Measurements from ENCODE around the gene SORCS2. TPM values are rescaled to one million over a fixed set of nuclear protein-coding genes. Genes with fewer than 3 reads are reported as not detected.

SORCS2 gene
- total RNA-seq, 2 experiments from 2014 or later = 0.03 TPM; not detected in 1

DNA sequence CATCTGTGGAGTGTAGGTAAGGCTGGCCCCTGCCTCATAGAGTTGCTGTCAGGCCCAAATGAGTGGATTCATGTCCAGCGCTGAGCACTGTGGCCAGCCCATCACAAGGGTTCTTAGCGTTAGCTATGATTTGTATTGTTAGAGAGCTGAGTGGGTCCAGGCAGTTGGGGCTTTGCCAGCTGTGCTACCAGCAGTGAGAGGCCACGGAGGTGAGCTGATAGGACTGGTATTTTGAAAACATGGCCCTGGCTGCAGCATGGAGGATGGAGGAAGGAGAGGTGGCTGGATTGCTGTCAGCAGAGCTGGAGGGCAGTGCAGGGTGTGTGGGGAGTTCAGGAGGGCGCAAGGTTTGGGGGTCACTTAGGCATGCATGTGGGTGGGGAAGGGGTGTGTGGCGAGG is 172.6 kb downstream of the SORCS2 start:
- CTCF ChIA-PET (ENCODE audit: unreplicated experiment) = no interaction called here
- Histone ChIP-seq H3K4me3 (ENCODE audit: low read depth, low read length, poor library complexity, severe bottlenecking) (no peak overlapping the region), H4K20me1 (ENCODE audit: insufficient read depth, low read length) (no peaks in the 10 kb centered on the region), H2AFZ (ENCODE audit: low read length) (no peak overlapping the region), H3K9me3 (ENCODE audit: low read length) (no peaks in the 10 kb centered on the region), H3K4me1 (ENCODE audit: insufficient read depth, low read length, poor library complexity, severe bottlenecking) (no peaks in the 10 kb centered on the region), H3K4me2 (ENCODE audit: low read length) (no peak overlapping the region), H3K27ac (ENCODE audit: low read depth, low read length, poor library complexity, severe bottlenecking) (no peak overlapping the region), H3K36me3 (ENCODE audit: insufficient read depth, low read length) (no peaks in the 10 kb centered on the region), H3K9me2 (ENCODE audit: insufficient read depth, low read length) (no peaks in the 10 kb centered on the region), H3K79me2 (ENCODE audit: insufficient read depth, low read depth, low read length) (no peaks in the 10 kb centered on the region)
- POLR2A ChIA-PET = no interaction called here
- TF ChIP-seq, protein P1, sequence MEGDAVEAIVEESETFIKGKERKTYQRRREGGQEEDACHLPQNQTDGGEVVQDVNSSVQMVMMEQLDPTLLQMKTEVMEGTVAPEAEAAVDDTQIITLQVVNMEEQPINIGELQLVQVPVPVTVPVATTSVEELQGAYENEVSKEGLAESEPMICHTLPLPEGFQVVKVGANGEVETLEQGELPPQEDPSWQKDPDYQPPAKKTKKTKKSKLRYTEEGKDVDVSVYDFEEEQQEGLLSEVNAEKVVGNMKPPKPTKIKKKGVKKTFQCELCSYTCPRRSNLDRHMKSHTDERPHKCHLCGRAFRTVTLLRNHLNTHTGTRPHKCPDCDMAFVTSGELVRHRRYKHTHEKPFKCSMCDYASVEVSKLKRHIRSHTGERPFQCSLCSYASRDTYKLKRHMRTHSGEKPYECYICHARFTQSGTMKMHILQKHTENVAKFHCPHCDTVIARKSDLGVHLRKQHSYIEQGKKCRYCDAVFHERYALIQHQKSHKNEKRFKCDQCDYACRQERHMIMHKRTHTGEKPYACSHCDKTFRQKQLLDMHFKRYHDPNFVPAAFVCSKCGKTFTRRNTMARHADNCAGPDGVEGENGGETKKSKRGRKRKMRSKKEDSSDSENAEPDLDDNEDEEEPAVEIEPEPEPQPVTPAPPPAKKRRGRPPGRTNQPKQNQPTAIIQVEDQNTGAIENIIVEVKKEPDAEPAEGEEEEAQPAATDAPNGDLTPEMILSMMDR (conservative IDR thresholded peaks at IDR 0.05; ENCODE audit: low read length) = no peak
- TF ChIP-seq EZH2phosphoT487 (IDR thresholded peaks at IDR 0.05; ENCODE audit: borderline replicate concordance, low read depth, low read length) = no peak
- no TSS peak for BruUV-seq (replicated peaks)
- no peak for DNase-seq (ENCODE audit: low spot score)
- intact Hi-C loops (cut with micrococcal nuclease; ENCODE audit: unreplicated experiment) = no loop called here

DNA sequence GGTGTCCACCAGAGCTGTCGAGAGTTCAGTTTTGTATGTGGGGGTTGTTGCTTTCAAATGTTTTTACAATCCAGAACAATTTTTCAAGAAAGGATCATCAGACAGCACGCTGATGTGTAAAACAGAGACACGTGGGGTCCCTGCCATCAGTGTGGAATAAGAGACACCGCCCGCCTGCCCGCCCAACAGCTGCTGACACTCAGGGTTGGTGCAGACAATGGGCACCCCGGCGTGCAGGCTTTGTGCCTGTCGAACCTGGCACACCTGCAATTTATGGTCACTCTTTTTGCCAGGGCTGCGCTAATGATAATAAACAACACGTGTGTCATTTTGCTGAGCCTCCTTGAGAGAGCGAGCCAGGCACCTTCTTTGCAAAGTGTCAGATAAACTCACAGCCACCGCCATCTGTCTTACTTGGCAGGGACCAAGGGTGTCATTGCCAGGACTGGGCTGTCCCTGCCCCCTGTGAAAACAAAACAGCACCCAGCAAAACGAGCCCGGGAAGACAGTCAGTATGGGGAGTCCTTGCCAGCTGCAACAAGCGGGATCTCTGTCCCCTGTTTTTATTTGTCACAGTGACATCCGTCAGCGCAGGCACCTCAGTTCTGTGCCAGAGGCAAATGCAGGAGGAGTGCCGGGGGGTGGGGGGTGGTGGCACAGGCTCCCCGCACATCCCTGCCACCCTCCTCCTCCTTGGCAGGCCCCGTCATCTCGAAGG is 173.3 kb downstream of the SORCS2 start:
- Histone ChIP-seq H4K20me1 (ENCODE audit: insufficient read depth, low read length) (no peaks in the 10 kb centered on the region), H3K9me3 (ENCODE audit: low read length) (no peaks in the 10 kb centered on the region), H3K27ac (ENCODE audit: low read depth, low read length, poor library complexity, severe bottlenecking) (no peak overlapping the region), H3K36me3 (ENCODE audit: insufficient read depth, low read length) (no peaks in the 10 kb centered on the region), H3K4me1 (ENCODE audit: insufficient read depth, low read length, poor library complexity, severe bottlenecking) (no peaks in the 10 kb centered on the region), H3K4me3 (ENCODE audit: low read depth, low read length, poor library complexity, severe bottlenecking) (no peak overlapping the region), H2AFZ (ENCODE audit: low read length) (no peak overlapping the region), H3K79me2 (ENCODE audit: insufficient read depth, low read depth, low read length) (no peaks in the 10 kb centered on the region), H3K9me2 (ENCODE audit: insufficient read depth, low read length) (no peaks in the 10 kb centered on the region), H3K4me2 (ENCODE audit: low read length) (no peak overlapping the region)
- POLR2A ChIA-PET = no interaction called here
- intact Hi-C loops (cut with micrococcal nuclease; ENCODE audit: unreplicated experiment) = no loop called here
- no TSS peak for BruUV-seq (replicated peaks)
- CTCF ChIA-PET (ENCODE audit: unreplicated experiment) = no interaction called here
- TF ChIP-seq, protein P1 (conservative IDR thresholded peaks at IDR 0.05; ENCODE audit: low read length) = no peak
- no peak for TF ChIP-seq EZH2phosphoT487 (IDR thresholded peaks at IDR 0.05; ENCODE audit: borderline replicate concordance, low read depth, low read length)
- DNase-seq (ENCODE audit: low spot score) = no peak

DNA sequence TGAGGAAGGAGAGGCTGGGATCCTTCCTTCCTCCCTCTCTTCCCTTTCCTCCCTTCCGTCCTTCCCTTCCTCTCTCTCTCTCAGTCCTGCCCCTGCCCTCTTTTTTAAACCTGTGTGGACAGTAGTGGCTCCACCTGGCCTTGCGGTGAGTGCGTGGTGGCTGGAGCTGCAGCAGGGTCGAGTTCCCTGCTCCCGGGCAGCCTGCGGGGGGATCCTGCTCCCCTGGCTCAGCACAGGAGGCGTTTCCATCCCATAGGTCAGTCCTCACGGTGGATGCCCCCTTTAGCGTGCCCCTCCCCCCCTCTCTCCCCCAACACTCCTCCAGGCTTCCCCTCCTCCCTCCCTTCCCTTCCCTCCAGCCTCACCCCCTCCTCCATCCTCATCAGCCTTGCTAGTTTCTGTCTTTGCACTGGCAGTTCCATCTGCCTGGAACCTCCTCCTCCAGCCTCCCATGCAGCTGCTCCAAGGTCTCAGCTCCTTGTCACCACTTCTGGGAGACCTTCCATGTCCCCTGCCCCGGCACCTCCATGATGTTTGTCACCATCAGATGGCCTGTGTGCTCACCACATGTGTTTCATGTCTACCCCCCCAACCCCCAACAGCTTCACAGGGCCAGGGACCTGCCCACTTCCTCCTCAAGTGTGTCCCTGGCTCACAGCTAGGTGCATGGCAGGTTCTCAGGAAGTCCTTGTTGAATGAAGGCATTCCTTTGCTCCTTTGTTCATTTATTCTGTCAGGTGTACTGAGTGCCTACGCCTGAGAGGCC is 174.0 kb downstream of the SORCS2 start:
- ChIA-PET POLR2A (no interaction called here), CTCF (ENCODE audit: unreplicated experiment) (no interaction called here)
- Histone ChIP-seq H4K20me1 (ENCODE audit: insufficient read depth, low read length) (no peaks in the 10 kb centered on the region), H3K79me2 (ENCODE audit: insufficient read depth, low read depth, low read length) (no peaks in the 10 kb centered on the region), H3K4me2 (ENCODE audit: low read length) (no peak overlapping the region), H3K4me3 (ENCODE audit: low read depth, low read length, poor library complexity, severe bottlenecking) (no peak overlapping the region), H3K9me2 (ENCODE audit: insufficient read depth, low read length) (no peaks in the 10 kb centered on the region), H3K4me1 (ENCODE audit: insufficient read depth, low read length, poor library complexity, severe bottlenecking) (no peaks in the 10 kb centered on the region), H2AFZ (ENCODE audit: low read length) (no peak overlapping the region), H3K27ac (ENCODE audit: low read depth, low read length, poor library complexity, severe bottlenecking) (no peak overlapping the region), H3K9me3 (ENCODE audit: low read length) (no peaks in the 10 kb centered on the region), H3K36me3 (ENCODE audit: insufficient read depth, low read length) (no peaks in the 10 kb centered on the region)
- no peak for DNase-seq (ENCODE audit: low spot score)
- TF ChIP-seq, protein P1 (conservative IDR thresholded peaks at IDR 0.05; ENCODE audit: low read length) = no peak
- TF ChIP-seq EZH2phosphoT487 (IDR thresholded peaks at IDR 0.05; ENCODE audit: borderline replicate concordance, low read depth, low read length) = no peak
- intact Hi-C loops (cut with micrococcal nuclease; ENCODE audit: unreplicated experiment) = no loop called here
- BruUV-seq (replicated peaks) = no TSS peak

All from OCI-LY7 (cell line).